Pancreas (tissue), 10 donors: ENCODE data around the gene CAMK1G. TPM values are rescaled to one million over a fixed set of nuclear protein-coding genes. Genes with fewer than 3 reads are reported as not detected.

Source experiments
- ATAC-seq, 4 donors: fragments of 200-7000 bp; cut with Tn5 transposase; one replicate each; pipeline versions ENCODE4 v1.8.0 to v1.9.1; 2020; ENCODE audit warnings: mild to moderate bottlenecking in 4 of 4, moderate library complexity in 4 of 4
- DNase-seq, 6 donors: peaks; one replicate each; pipeline ENCODE4 v3.0.0-alpha.2; 2020
- FAIRE-seq: peaks from 2 replicates; lab custom pipeline; 2012; peaks lifted over from hg19 to GRCh38; lab: Jason Lieb, UNC
- H3K27ac ChIP-seq, 4 donors: fragments of 200-600 bp; sonication (generic); 1 replicate in 3 of 4; 2 replicates in 1 of 4; pipeline versions ENCODE4 v1.5.0 to v1.8.0; 2020
- H3K27me3 ChIP-seq, 4 donors: fragments of 200-600 bp; one replicate each; pipeline ENCODE4 v1.8.0; 2021
- H3K36me3 ChIP-seq, 3 donors: fragments of 200-600 bp; sonication (generic) in 1 of 3; one replicate each; pipeline versions ENCODE4 v1.5.0 to v1.8.0; 2020 to 2021
- H3K4me1 ChIP-seq, 3 donors: fragments of 200-600 bp; one replicate each; pipeline ENCODE4 v1.8.0; 2021
- H3K4me3 ChIP-seq, 4 donors: fragments of 200-600 bp; sonication (generic) in 2 of 4; one replicate each; pipeline versions ENCODE4 v1.5.0 to v1.8.0; 2020 to 2021
- H3K9me3 ChIP-seq, 4 donors: fragments of 200-600 bp; one replicate each; pipeline ENCODE4 v1.8.0; 2021
- WGBS, 2 donors: extraction: QIAGEN DNeasy Blood & Tissue Kit; methylation state at CpG; one replicate each; pipeline ENCODE4 v1.1.7; 2013; 5-methylcytosine and 5-hydroxymethylcytosine counted together
- intact Hi-C, 3 donors: fragments of 100-400 bp; cut with DNase I; formaldehyde crosslinking; loops; one replicate each; pipeline versions ENCODE4 v1.11.1 to v1.14.2; 2022
- polyA plus RNA-seq, 2 donors: library from polyadenylated mRNA; stranded (reverse); fragments of 200-250 nt; gene quantifications; one replicate each; pipeline ENCODE4 v1.2.3, GENCODE V29; 2013
- total RNA-seq, 6 donors: library from RNA; stranded (reverse); fragmentation: NEBNext Ultra II Directional in 4 of 6; extraction: Animal tissue kit (Norgen Biotek cat#: 25700) in 4 of 6; gene quantifications; one replicate each; pipeline versions ENCODE4 v1.2.1 to v1.2.4, GENCODE V29; 2021 to 2023
- TF ChIP-seq, protein P1 (sequence below), 4 donors: fragments of 200-600 bp; sonication (generic) in 3 of 4; IDR thresholded peaks; one replicate each; pipeline versions ENCODE4 v1.5.0 to v1.8.0; 2021; ENCODE audit warnings: antibody characterized with exemption in 4 of 4
- donor health status: healthy with polysubstance abuse.
- donor health status: DM: no; HTN: no; CAD: no; lungs with moderate emphysema.
- donor health status: DM: no; HTN: no; CAD: no.
- donor health status: control.
- donor health status: control.
- donor health status: Bipolar disorder and iron deficiency.
- donor health status: DM: yes; HTN: yes; CAD: no.
- donor health status: DM: no; HTN: no; CAD: no.
- donor health status: DM: no; HTN: no; CAD: no.
- donor health status: DM: yes; HTN: yes; CAD: no.

The CAMK1G gene
- total and polyA plus RNA-seq, 8 donors = 0.06 to 1.2 (median 0.21) TPM; not detected in 2

DNA sequence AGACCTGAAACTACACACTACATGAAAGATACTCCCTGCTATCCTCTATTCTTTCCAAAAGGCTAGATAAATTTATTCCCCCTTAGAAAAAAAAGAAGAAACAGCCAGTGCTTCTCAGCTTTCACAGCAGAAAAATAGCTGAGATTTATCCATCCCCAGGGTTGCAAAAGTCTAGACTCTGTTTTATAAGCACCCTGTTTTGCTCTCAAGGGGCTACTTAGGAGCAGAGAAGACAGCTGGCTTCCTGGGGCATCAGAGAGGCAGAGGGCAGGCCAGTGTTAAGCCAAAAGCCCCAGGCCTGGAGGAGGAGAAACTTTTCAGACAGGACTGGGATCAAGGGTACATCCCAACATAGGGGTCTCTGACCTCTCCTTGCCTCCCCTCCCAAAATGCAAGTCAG lies 64.8 kb downstream of the CAMK1G start:
- Histone ChIP-seq H3K4me1 (peaks cover 39 to 65% (median 43%) of the 10 kb centered on the region in 3 donors), H3K36me3 (no peaks in the 10 kb centered on the region), H3K27ac (peak overlapping the region in 2 of 4 donors; percentile 74 to 93), H3K27me3 (no peaks in the 10 kb centered on the region), H3K4me3 (no peak overlapping the region), H3K9me3 (no peaks in the 10 kb centered on the region)
- TF ChIP-seq, protein P1, sequence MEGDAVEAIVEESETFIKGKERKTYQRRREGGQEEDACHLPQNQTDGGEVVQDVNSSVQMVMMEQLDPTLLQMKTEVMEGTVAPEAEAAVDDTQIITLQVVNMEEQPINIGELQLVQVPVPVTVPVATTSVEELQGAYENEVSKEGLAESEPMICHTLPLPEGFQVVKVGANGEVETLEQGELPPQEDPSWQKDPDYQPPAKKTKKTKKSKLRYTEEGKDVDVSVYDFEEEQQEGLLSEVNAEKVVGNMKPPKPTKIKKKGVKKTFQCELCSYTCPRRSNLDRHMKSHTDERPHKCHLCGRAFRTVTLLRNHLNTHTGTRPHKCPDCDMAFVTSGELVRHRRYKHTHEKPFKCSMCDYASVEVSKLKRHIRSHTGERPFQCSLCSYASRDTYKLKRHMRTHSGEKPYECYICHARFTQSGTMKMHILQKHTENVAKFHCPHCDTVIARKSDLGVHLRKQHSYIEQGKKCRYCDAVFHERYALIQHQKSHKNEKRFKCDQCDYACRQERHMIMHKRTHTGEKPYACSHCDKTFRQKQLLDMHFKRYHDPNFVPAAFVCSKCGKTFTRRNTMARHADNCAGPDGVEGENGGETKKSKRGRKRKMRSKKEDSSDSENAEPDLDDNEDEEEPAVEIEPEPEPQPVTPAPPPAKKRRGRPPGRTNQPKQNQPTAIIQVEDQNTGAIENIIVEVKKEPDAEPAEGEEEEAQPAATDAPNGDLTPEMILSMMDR (IDR thresholded peaks at IDR 0.05) = no peak
- no peak for FAIRE-seq
- no peak for ATAC-seq
- intact Hi-C loops = no loop called here
- no peak for DNase-seq

DNA sequence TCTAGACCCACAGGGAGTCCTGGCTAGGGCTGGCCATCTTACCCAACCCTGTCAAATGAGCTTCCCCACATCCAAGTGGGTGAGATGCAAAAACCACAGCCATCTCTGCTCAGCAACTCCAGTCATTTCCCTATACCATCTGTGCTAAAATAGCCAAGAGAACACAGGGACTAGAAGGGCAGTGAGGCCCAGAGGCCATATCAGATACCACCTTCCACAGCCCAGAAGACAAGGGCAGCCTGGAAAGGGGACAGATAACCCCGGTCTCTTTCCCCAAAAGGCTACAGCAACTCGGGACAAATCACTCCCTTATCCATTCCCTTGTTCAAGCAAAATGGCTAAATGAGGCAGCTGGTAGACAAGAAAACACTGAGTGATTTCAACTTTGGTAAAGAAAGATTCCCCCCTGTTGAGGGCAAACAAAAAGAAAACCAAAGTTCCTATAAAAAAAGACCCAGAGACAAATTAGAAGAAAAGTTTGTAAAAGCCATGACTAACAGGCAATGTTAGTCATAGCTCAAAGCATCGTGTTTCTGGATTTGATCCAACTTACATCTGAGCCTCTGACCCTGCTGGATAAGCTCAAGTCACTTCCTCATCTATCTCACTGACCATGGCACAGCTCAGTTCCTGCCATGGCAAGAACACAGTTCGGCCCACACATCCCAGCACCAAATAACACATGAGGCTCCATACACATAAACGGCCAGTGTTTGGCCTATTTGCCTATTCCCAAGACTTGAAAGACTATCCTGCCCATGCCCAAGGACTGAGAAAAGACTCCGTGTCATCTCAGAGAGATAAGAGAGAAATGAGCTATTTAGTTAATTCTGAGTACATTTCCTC lies 65.6 kb downstream of the CAMK1G start:
- intact Hi-C loops = no loop called here
- no peak overlapping the region for H3K4me3 ChIP-seq
- no peaks in the 10 kb centered on the region for H3K27me3 ChIP-seq
- ATAC-seq (peak in 3 of 4 donors; percentile 9 to 49 (median 21)), DNase-seq (peak in 1 of 6 donors; percentile 50), FAIRE-seq (no peak)
- 49 to 54% methylated on average over 6 of the region's 6 CpGs for WGBS, 2 donors
- H3K4me1 ChIP-seq = peaks cover 39 to 66% (median 43%) of the 10 kb centered on the region in 3 donors
- TF ChIP-seq, protein P1 (IDR thresholded peaks at IDR 0.05) = no peak
- H3K9me3 ChIP-seq = no peaks in the 10 kb centered on the region
- peak overlapping the region in 2 of 4 donors; percentile 74 to 93 for H3K27ac ChIP-seq
- H3K36me3 ChIP-seq = no peaks in the 10 kb centered on the region

DNA sequence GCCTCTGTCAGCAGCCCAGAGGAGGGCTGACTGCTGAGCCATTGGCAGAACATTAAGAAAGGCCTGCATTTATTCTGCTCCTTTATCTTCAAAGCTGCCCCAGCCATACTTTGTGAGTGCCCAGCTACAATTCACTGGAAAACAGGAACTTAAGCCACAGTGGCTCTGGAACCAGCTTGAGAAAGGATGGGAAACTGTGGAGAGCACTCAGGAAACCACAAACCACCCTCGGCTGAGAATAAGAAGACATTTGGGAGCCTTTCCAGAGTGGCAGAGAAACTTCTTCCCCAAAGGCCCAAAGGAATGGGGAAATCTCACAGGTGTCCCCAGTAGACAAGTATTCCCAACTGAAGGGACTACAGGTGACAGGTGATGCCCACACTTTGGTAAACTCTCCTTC lies 66.9 kb downstream of the CAMK1G start:
- ATAC-seq = no peak
- Histone ChIP-seq H3K27ac (peak overlapping the region in 2 of 4 donors; percentile 53 to 93), H3K4me3 (no peak overlapping the region)

DNA sequence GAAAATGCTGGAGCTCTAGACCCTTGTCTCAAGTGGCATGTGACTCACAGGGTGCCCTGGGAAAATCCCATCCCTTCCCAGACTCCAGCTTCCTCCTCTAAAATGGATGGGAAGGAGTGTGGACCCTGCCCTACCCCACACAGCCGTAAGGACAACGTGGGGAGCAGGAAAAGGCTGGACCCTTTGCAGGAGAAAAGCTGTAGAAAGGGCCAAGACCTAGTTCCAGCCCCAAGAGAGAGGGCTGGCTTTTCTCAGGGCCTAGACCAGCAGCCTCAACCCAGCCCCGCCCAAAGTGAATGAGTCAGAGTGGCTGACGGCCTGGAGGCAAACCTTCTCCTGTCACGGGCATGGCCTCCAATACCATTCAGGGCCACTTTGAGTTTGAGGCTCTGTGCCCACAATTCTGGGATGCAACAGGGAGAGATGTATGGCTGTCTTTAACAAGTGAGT lies 67.6 kb downstream of the CAMK1G start:
- FAIRE-seq = no peak
- H3K9me3 ChIP-seq = no peaks in the 10 kb centered on the region
- peak; percentile 65 to 82 (median 74) for DNase-seq
- peaks cover 50 to 77% (median 59%) of the 10 kb centered on the region in 3 donors for H3K4me1 ChIP-seq
- WGBS, 2 donors = 55 to 56% methylated on average over 5 of the region's 5 CpGs
- TF ChIP-seq, protein P1 (IDR thresholded peaks at IDR 0.05) = no peak
- peak overlapping the region in 2 of 4 donors; percentile 53 to 93 for H3K27ac ChIP-seq
- intact Hi-C loops = no loop called here
- no peaks in the 10 kb centered on the region for H3K27me3 ChIP-seq
- H3K36me3 ChIP-seq = no peaks in the 10 kb centered on the region
- ATAC-seq = peak; percentile 27 to 58 (median 38)
- no peak overlapping the region for H3K4me3 ChIP-seq

More for the DNA sequence above, 66.9 kb downstream of the CAMK1G start:
- intact Hi-C loops = no loop called here
- Histone ChIP-seq H3K27me3 (no peaks in the 10 kb centered on the region), H3K9me3 (no peaks in the 10 kb centered on the region), H3K4me1 (peaks cover 50 to 78% (median 56%) of the 10 kb centered on the region in 3 donors), H3K36me3 (no peaks in the 10 kb centered on the region)
- no peak for DNase-seq
- TF ChIP-seq, protein P1 (IDR thresholded peaks at IDR 0.05) = no peak
- FAIRE-seq = no peak
- 88 to 90% methylated on average over 1 of the region's 1 CpG for WGBS, 2 donors
